Erythroblast (primary cell): ENCODE results near the gene LHFPL6.

Experiments
- GATA1 ChIP-seq: IDR thresholded peaks from 2 replicates; pipeline ENCODE4 v1.6.1; 2011; ENCODE audit warnings: low read depth, mild to moderate bottlenecking, control low read depth, low read length, moderate library complexity
- POLR2A ChIP-seq: IDR thresholded peaks from 2 replicates; pipeline ENCODE4 v1.6.1; 2011; ENCODE audit warnings: mild to moderate bottlenecking, low read length

DNA sequence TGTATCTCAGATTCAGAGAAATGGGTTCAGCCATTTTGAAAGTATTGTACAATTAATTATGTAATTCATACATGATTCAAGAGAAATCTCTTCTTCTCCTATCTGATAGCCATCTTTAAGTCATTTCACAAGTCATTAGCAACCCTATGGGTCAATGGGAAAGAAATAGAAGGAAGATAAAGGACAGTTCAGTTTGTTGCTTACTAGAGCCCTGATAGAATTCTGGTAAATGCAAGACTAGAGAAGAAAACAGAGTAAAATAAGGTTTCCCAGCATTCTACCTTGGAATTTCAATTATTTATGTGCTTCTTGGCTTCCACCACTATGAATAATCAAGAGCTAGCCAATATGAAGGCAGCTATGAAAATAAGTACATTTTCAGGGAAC is 117.7 kb downstream of the LHFPL6 start:
- no peak for TF ChIP-seq POLR2A
- TF ChIP-seq GATA1: no peak
